HEK293 (cell line): Measurements from ENCODE around the gene SPATS1.
A peak's percentile ranks its signal among the peaks of the same experiment; 100 is the strongest.

Experiments
- CTCF ChIA-PET: fragments of 350-600 bp; formaldehyde crosslinking; extraction: SDS; loops from one replicate; lab custom pipeline; 2021; ENCODE audit warnings: antibody characterized with exemption; lab: Yijun Ruan, JAX
- POLR2A ChIA-PET: fragments of 300-600 bp; formaldehyde crosslinking; extraction: SDS; loops from one replicate; lab custom pipeline; 2020; ENCODE audit warnings: antibody characterized with exemption, inconsistent platforms; lab: Yijun Ruan, JAX
- H3K27ac ChIP-seq: fragments of 200-500 bp; sonication (Bioruptor generic); 2 replicates; pipeline ENCODE4 v1.5.1; 2014; ENCODE audit warnings: low read depth, low read length, control low read depth, inconsistent platforms; ENCODE audit errors: extremely low read depth
- H3K36me3 ChIP-seq, 2 experiments: fragments of 200-500 bp in 1 of 2; sonication (Bioruptor generic) in 1 of 2; 1 replicate in 1 of 2; 2 replicates in 1 of 2; pipeline ENCODE4 v1.5.1; 2014 to 2017; ENCODE audit warnings: inconsistent platforms in 2 of 2, low read length in 2 of 2; ENCODE audit not compliant: control insufficient read depth in 2 of 2, insufficient read depth in 1 of 2
- H3K4me1 ChIP-seq: fragments of 200-500 bp; sonication (Bioruptor generic); 2 replicates; pipeline ENCODE4 v1.5.1; 2014; ENCODE audit warnings: mild to moderate bottlenecking, low read length, inconsistent platforms; ENCODE audit not compliant: control insufficient read depth, insufficient read depth
- H3K4me3 ChIP-seq: 2 replicates; pipeline ENCODE4 v1.5.1; 2011; ENCODE audit warnings: low read depth, mild to moderate bottlenecking, control low read depth, low read length, moderate library complexity
- H3K9me3 ChIP-seq: fragments of 200-500 bp; sonication (Bioruptor generic); 2 replicates; pipeline ENCODE4 v1.5.1; 2014; ENCODE audit warnings: low read depth, low read length, inconsistent platforms; ENCODE audit not compliant: control insufficient read depth, insufficient read depth
- PRDM1 ChIP-seq: fragments of 450-650 bp; formaldehyde crosslinking; IDR thresholded peaks from 2 replicates; pipeline ENCODE4; 2016; ENCODE audit warnings: missing biosample characterization, missing genetic modification characterization
- ZBTB48 ChIP-seq: fragments of 450-650 bp; formaldehyde crosslinking; IDR thresholded peaks from 2 replicates; pipeline ENCODE4 v1.5.1; 2016; ENCODE audit warnings: missing biosample characterization, missing genetic modification characterization
- ZNF114 ChIP-seq: fragments of 450-650 bp; formaldehyde crosslinking; IDR thresholded peaks from 2 replicates; pipeline ENCODE4 v1.5.0; 2017; ENCODE audit warnings: missing biosample characterization, missing genetic modification characterization
- ZNF121 ChIP-seq: fragments of 450-650 bp; formaldehyde crosslinking; IDR thresholded peaks from 2 replicates; pipeline ENCODE4 v1.5.1; 2016; ENCODE audit warnings: missing biosample characterization, missing genetic modification characterization
- ZNF140 ChIP-seq: fragments of 450-650 bp; formaldehyde crosslinking; IDR thresholded peaks from 2 replicates; pipeline ENCODE4 v1.5.1; 2016; ENCODE audit warnings: missing biosample characterization, missing genetic modification characterization
- ZNF175 ChIP-seq: fragments of 450-650 bp; formaldehyde crosslinking; IDR thresholded peaks from 2 replicates; pipeline ENCODE4 v1.5.1; 2016; ENCODE audit warnings: missing biosample characterization, missing genetic modification characterization
- ZNF335 ChIP-seq: fragments of 450-650 bp; formaldehyde crosslinking; conservative IDR thresholded peaks from 2 replicates; pipeline ENCODE4 v1.5.1; 2016; ENCODE audit warnings: missing biosample characterization, missing genetic modification characterization
- ZNF341 ChIP-seq: fragments of 450-650 bp; formaldehyde crosslinking; IDR thresholded peaks from 2 replicates; pipeline ENCODE4; 2016; ENCODE audit warnings: low read depth, missing biosample characterization, missing genetic modification characterization
- ZNF366 ChIP-seq: fragments of 450-650 bp; formaldehyde crosslinking; conservative IDR thresholded peaks from 2 replicates; pipeline ENCODE4 v1.5.1; 2016; ENCODE audit warnings: missing biosample characterization, missing genetic modification characterization
- ZNF510 ChIP-seq: fragments of 450-650 bp; formaldehyde crosslinking; IDR thresholded peaks from 2 replicates; pipeline ENCODE4 v1.5.1; 2018; ENCODE audit warnings: mild to moderate bottlenecking, missing genetic modification characterization, missing biosample characterization; ENCODE audit not compliant: insufficient replicate concordance
- ZNF514 ChIP-seq: fragments of 450-650 bp; formaldehyde crosslinking; IDR thresholded peaks from 2 replicates; pipeline ENCODE4 v1.5.1; 2016; ENCODE audit warnings: missing biosample characterization, missing genetic modification characterization
- ZNF548 ChIP-seq: fragments of 450-650 bp; formaldehyde crosslinking; IDR thresholded peaks from 2 replicates; pipeline ENCODE4 v1.5.1; 2016; ENCODE audit warnings: missing biosample characterization, missing genetic modification characterization
- TF ChIP-seq, protein P1 (sequence below): fragments of 450-650 bp; formaldehyde crosslinking; IDR thresholded peaks from 2 replicates; pipeline ENCODE4 v1.5.1; 2016; ENCODE audit warnings: missing biosample characterization, missing genetic modification characterization
- TF ChIP-seq, protein P2 (sequence below): fragments of 450-650 bp; formaldehyde crosslinking; IDR thresholded peaks from 2 replicates; pipeline ENCODE4 v1.5.1; 2016; ENCODE audit warnings: missing biosample characterization, missing genetic modification characterization
- TF ChIP-seq, protein P3 (sequence below): fragments of 450-650 bp; formaldehyde crosslinking; IDR thresholded peaks from 2 replicates; pipeline ENCODE4 v1.5.1; 2017; ENCODE audit warnings: missing biosample characterization, missing genetic modification characterization
- TF ChIP-seq, protein P4 (sequence below): fragments of 450-650 bp; formaldehyde crosslinking; IDR thresholded peaks from 2 replicates; pipeline ENCODE4 v1.5.1; 2016; ENCODE audit warnings: missing biosample characterization, missing genetic modification characterization, borderline replicate concordance

The SPATS1 gene

DNA sequence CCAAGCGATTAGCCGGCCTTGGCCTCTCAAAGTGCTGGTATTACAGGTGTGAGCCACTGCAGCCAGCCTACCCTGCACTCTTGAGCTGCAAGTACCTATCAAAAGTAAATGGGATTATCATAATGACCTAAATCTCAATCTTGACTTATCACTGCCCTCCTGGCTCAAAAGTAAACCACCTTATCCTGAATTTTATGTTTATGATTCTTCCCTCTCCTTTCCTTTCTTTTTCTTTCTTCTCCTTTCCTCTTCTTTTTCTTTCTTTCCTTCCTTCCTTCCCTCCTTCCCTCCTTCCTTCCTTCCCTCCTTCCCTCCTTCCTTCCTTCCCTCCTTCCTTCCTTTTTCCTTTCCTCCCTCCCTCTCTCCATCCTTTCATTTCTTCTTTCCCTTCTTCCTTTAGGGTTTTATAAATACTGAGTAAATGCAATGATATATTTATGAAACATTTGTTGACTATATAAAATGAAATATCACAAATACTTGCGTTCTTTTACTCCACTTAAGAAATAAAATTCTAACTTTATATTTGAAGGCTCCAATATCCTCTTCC lies 21.0 kb downstream of the SPATS1 start:
- Histone ChIP-seq H3K4me3 (no peak overlapping the region), H3K4me1 (no peaks in the 10 kb centered on the region), H3K27ac (no peak overlapping the region), H3K36me3 (no peaks in the 10 kb centered on the region), H3K9me3 (no peaks in the 10 kb centered on the region)
- TF ChIP-seq ZNF366 (tag by site-specific recombination), result peak; percentile 91
- no peak for TF ChIP-seq ZNF341 (tag by site-specific recombination)
- TF ChIP-seq PRDM1 (tag by site-specific recombination), result 0 out of 2 replicates have a peak, but pooled peaks have one; percentile 7
- POLR2A ChIA-PET, result no interaction called here
- CTCF ChIA-PET, result interaction anchor here (1.2 kb wide), 1 partner anchor 26 kb away, joined by 3 read pairs; no protein-coding TSS in a partner anchor

DNA sequence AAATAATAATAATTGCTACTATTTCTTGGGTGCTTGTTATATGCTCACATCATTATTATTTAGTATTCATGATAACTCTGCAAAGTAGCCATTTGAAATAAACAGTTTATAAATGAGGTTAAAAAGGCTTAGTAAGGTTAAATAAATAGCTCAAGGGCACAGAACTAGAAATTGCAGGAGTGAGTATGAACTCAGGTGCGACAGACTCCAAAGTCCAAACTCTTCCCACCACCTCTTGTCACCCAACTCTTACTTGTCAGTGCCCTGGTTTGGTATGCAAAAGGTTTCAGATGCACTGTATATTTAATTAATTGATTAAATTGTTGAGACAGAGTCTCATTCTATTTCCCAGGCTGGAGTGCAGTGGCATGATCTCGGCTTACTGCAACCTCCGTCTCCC lies 24.3 kb downstream of the SPATS1 start:
- POLR2A ChIA-PET, result interaction anchor here (0.9 to 1.2 kb wide), 2 partner anchors 21 to 23 kb away, joined by 3 read pairs; partner anchors contain the start of gene CDC5L
- H3K4me1 ChIP-seq, result no peaks in the 10 kb centered on the region
- H3K4me3 ChIP-seq, result no peak overlapping the region
- no peaks in the 10 kb centered on the region for H3K36me3 ChIP-seq
- no peak for TF ChIP-seq ZNF175 (tag by site-specific recombination)
- no peak for TF ChIP-seq ZNF121 (tag by site-specific recombination)
- TF ChIP-seq ZNF114 (tag by site-specific recombination), result no peak
- TF ChIP-seq, protein P1, sequence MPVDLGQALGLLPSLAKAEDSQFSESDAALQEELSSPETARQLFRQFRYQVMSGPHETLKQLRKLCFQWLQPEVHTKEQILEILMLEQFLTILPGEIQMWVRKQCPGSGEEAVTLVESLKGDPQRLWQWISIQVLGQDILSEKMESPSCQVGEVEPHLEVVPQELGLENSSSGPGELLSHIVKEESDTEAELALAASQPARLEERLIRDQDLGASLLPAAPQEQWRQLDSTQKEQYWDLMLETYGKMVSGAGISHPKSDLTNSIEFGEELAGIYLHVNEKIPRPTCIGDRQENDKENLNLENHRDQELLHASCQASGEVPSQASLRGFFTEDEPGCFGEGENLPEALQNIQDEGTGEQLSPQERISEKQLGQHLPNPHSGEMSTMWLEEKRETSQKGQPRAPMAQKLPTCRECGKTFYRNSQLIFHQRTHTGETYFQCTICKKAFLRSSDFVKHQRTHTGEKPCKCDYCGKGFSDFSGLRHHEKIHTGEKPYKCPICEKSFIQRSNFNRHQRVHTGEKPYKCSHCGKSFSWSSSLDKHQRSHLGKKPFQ (tag by site-specific recombination), result no peak
- TF ChIP-seq ZNF548 (tag by site-specific recombination), result no peak
- TF ChIP-seq ZNF510 (tag by site-specific recombination), result no peak
- TF ChIP-seq ZBTB48, result no peak
- TF ChIP-seq, protein P2, sequence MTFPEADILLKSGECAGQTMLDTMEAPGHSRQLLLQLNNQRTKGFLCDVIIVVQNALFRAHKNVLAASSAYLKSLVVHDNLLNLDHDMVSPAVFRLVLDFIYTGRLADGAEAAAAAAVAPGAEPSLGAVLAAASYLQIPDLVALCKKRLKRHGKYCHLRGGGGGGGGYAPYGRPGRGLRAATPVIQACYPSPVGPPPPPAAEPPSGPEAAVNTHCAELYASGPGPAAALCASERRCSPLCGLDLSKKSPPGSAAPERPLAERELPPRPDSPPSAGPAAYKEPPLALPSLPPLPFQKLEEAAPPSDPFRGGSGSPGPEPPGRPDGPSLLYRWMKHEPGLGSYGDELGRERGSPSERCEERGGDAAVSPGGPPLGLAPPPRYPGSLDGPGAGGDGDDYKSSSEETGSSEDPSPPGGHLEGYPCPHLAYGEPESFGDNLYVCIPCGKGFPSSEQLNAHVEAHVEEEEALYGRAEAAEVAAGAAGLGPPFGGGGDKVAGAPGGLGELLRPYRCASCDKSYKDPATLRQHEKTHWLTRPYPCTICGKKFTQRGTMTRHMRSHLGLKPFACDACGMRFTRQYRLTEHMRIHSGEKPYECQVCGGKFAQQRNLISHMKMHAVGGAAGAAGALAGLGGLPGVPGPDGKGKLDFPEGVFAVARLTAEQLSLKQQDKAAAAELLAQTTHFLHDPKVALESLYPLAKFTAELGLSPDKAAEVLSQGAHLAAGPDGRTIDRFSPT (tag by site-specific recombination), result no peak
- TF ChIP-seq ZNF514, result no peak
- no peak for TF ChIP-seq ZNF335 (tag by site-specific recombination)
- TF ChIP-seq, protein P3, sequence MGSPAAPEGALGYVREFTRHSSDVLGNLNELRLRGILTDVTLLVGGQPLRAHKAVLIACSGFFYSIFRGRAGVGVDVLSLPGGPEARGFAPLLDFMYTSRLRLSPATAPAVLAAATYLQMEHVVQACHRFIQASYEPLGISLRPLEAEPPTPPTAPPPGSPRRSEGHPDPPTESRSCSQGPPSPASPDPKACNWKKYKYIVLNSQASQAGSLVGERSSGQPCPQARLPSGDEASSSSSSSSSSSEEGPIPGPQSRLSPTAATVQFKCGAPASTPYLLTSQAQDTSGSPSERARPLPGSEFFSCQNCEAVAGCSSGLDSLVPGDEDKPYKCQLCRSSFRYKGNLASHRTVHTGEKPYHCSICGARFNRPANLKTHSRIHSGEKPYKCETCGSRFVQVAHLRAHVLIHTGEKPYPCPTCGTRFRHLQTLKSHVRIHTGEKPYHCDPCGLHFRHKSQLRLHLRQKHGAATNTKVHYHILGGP (tag by site-specific recombination), result no peak
- TF ChIP-seq ZNF140, result no peak
- TF ChIP-seq, protein P4, sequence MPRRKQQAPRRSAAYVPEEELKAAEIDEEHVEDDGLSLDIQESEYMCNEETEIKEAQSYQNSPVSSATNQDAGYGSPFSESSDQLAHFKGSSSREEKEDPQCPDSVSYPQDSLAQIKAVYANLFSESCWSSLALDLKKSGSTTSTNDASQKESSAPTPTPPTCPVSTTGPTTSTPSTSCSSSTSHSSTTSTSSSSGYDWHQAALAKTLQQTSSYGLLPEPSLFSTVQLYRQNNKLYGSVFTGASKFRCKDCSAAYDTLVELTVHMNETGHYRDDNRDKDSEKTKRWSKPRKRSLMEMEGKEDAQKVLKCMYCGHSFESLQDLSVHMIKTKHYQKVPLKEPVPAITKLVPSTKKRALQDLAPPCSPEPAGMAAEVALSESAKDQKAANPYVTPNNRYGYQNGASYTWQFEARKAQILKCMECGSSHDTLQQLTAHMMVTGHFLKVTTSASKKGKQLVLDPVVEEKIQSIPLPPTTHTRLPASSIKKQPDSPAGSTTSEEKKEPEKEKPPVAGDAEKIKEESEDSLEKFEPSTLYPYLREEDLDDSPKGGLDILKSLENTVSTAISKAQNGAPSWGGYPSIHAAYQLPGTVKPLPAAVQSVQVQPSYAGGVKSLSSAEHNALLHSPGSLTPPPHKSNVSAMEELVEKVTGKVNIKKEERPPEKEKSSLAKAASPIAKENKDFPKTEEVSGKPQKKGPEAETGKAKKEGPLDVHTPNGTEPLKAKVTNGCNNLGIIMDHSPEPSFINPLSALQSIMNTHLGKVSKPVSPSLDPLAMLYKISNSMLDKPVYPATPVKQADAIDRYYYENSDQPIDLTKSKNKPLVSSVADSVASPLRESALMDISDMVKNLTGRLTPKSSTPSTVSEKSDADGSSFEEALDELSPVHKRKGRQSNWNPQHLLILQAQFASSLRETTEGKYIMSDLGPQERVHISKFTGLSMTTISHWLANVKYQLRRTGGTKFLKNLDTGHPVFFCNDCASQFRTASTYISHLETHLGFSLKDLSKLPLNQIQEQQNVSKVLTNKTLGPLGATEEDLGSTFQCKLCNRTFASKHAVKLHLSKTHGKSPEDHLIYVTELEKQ (tag by site-specific recombination), result no peak
- H3K27ac ChIP-seq, result no peak overlapping the region
- H3K9me3 ChIP-seq, result no peaks in the 10 kb centered on the region
- CTCF ChIA-PET, result interaction anchor here (0.6 to 1.9 kb wide), 3 partner anchors 9 to 120 kb away, joined by 3 to 7 read pairs (median 3); partner anchors contain the start of gene HSP90AB1
